Sciatic nerve (tissue), 2 donors: ENCODE data around the gene GYG2. TPM values are rescaled to one million over a fixed set of nuclear protein-coding genes. Genes with fewer than 3 reads are reported as not detected.
"Not testable (repeated sequence)": the region's sequence is repeated elsewhere in the genome, so short reads cannot be mapped to it uniquely, and the experiment has no call there.

Experiments
- ATAC-seq: fragments of 200-7000 bp; cut with Tn5 transposase; one replicate; pipeline ENCODE4 v1.9.1; 2020; ENCODE audit warnings: mild to moderate bottlenecking, moderate library complexity
- DNase-seq: peaks from one replicate; pipeline ENCODE4 v3.0.0-alpha.2; 2020; ENCODE audit warnings: low spot score
- intact Hi-C: fragments of 100-400 bp; cut with DNase I; formaldehyde crosslinking; loops from one replicate; pipeline ENCODE4 v1.14.2; 2022
- total RNA-seq: library from RNA; stranded (reverse); fragmentation: NEBNext Ultra II Directional; extraction: Animal tissue kit (Norgen Biotek cat#: 25700); gene quantifications from one replicate; pipeline ENCODE4 v1.2.1, GENCODE V29; 2021
- donor health status: DM: no; HTN: no; CAD: no.
- donor health status: DM: no; HTN: no; CAD: no.

Gene GYG2
- total RNA-seq, 1 donor from 2014 or later, result 10.9 TPM

DNA sequence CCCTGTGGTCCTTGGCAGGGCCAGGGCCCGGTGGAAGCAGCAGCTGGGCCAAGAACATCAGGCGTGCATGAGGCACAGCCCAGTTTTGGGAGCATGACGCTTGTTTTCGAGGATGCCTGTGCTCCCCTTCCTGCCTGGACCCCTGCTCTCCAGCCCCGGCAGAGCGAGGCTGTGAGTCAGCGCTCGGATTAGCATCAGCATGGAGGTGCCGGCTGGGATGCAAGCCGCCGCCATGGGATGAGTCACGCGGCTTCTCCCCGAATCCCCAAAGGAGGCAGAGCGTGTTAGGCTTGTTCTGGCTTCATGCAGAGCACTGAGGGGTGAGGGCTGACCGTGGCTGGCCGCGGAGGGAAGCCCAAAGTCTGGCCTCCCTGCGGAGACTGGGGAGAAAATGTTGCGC is 23.9 kb upstream of the GYG2 start:
- DNase-seq, result not testable (repeated sequence)
- ATAC-seq, result peak; percentile 91
- intact Hi-C loops, result loop anchor here (10.0 kb wide), 1 partner anchor 1190 kb away; the partner anchor contains the start of gene ASMT

DNA sequence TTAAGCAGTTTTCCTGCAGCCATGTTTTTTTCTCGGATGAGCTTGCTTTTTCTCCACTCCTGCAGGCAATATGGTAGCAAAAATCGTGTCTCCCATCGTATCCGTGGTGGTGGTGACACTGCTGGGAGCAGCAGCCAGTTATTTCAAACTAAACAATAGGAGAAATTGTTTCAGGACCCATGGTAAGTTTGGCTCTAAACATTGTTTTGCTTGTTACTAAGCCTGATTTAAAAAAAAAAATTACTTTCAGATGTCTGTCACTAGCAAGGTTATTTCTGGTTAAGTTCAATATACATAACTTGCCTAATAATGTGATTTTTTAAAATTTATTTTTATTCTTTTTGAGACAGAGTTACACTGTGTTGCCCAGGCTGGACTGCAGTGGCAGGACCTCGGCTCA is 17.5 kb upstream of the GYG2 start:
- intact Hi-C loops, result no loop called here
- DNase-seq (no peak), ATAC-seq (peak; percentile 50)

DNA sequence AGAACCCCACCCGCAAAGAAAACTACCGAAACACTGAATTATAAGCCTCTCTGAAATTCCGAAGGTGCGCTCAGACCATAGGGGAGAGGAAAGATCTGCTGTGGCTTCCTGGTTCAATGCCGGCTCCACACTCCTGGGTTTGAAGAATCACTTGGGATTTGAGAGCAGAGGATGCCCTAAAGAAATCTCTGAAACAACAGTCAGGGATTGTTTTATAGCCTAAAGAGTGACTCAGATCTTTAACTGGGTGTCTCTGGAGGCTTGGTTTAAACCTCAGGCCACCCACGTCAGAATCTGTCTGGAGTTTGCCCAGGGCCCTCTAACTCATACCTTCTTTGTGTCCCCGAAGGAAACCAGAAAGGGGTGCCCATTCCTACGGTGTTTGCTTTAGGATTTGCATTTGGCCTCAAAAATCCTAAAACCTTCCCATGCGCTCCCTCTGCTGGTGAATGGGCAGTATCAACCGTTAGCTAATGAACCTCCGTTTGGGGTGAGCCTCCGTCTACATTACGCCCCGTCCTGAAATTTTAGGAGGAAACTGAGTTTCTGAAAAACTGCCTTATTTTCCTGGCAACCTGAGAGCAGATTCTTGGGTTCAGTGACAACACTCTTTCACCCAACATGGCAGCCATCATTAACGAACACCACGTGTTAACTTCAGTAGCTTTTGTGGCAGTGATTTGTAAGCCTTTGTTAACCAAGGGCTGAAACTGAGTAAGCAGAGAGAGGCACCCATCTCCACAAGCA is 16.4 kb upstream of the GYG2 start:
- intact Hi-C loops, result not testable (repeated sequence)
- DNase-seq (peak; percentile 74), ATAC-seq (peak; percentile 86)

DNA sequence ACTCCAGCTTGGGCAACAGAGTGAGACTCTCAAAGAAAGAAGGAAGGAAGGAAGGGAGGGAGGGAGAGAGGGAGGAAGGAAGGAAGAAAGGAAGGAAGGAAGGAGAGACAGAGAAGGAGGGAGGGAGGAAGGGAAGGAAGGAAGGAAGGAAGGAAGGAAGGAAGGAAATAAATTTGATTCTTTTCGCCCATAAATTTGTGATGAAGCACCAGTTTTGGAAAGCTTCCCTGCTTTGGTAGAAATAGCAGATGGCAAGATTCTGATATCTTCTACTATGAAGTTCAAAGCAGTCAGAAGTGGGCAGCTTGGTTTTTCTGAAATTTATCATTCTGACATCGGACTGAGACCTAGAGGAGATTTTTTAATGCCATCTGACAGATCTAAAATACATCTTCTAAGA is 11.7 kb upstream of the GYG2 start:
- DNase-seq (no peak), ATAC-seq (no peak)
- intact Hi-C loops, result no loop called here

DNA sequence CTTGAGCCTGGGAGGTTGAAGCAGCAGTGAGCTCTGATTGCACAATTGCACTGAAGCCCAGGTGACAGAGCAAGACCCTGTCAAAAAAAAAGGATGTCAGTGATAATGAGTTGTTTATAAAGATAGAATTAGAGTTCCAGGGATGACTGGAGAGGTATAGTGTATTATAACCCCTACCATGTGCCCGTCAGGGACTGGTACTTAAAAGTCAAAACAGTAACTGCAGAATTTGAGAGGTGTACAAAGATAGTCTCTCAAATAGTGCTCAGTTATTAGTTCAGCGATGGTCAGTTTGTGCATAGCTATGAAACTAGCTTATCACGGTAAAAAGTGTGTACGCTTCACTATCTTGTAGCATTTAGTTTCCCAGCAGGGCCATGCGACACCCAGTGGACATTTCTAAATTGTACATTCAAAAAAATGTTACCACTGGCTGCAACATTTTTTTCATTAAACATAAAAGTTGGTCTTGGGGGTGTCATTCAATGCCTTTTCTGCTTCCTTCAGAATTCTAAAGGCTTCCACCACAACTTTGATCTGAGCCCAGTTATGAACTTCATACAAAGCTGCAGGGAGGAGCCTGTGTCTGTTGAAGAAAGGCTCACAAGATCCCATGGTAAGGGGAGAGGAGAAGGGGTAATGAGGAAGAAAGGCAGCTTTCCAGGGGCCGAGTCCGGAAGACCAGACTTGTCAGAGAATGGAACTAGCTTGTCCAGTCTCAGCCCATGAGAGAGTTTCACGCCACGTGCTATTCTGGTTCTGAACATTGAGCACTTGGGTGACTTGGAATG is 9.2 kb upstream of the GYG2 start:
- DNase-seq, result no peak
- intact Hi-C loops, result no loop called here
- no peak for ATAC-seq

DNA sequence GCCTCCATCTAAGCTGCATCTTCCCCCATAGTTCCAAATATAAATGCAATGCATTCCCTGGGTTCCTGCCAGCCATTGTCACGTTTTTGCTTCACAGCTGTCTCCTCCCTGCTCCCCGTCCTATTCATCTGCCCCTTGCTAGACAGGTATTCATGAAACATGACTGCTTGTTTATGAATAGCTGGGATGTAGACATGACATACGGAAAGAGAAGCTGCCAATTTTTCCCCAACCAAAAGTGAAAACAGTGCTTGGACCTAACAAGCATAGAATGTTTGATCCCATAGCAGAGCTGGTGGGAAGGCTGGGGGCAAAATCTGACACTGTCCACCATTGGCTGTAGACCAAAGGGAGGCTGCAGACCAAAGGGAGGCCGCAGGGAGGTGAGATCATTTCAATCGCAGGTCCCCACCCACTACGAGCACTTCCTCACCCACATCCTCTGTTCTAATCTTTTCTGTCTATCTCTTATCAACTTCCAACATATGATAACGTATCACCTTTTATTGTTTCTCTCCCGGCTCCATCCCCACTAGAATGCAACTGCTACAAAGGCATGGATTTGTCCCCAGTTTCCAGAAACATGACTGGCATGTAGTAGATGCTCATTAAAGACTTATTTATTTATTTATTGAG is 8.5 kb upstream of the GYG2 start:
- DNase-seq (no peak), ATAC-seq (no peak)
- intact Hi-C loops, result no loop called here

DNA sequence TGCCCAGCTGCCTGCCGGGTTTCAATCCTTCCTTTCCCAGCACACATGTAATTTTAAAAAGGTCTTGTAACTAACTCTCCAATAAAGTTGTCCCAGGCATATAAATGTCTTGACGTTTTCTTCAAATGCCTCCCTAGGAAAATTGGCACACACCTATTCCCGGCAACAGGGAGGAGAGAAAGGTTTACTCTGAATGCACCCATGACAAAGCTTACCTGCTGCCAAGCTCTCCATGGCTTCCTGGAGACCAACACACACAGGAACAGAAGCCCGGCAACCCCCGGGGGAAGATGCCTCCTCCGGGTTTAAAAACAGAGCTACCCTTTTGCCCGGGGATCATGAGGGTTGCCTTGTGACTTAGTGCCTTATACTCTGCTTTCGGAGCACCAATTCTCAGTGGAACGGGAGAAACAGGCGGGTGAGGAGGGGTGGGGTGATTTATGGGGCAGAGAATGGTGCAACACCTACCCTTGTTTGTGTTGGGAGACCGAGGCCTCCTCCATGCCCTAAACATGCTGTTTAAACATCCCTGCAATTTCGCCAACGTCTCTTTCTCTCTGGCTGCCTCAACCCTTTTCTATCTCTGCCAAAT is 4.8 kb upstream of the GYG2 start:
- intact Hi-C loops, result no loop called here
- ATAC-seq, result peak; percentile 57
- no peak for DNase-seq

DNA sequence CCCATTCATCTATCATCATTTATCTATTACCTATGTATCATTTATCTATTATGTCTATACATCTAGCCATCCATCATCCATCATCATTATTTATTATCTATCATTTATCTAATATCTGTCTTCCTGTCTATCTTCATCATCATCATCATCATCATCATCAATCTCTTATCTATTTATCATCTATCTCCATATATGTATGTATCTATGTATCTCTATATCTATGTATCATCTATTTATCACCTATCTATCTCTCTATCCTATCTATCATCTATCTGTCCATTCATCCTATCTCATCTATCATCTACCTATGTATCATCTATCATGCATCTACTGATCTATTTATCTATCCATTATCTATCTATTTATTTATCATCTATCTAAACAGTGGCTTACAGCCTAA is 3.8 kb upstream of the GYG2 start:
- ATAC-seq (no peak), DNase-seq (no peak)
- intact Hi-C loops, result no loop called here

DNA sequence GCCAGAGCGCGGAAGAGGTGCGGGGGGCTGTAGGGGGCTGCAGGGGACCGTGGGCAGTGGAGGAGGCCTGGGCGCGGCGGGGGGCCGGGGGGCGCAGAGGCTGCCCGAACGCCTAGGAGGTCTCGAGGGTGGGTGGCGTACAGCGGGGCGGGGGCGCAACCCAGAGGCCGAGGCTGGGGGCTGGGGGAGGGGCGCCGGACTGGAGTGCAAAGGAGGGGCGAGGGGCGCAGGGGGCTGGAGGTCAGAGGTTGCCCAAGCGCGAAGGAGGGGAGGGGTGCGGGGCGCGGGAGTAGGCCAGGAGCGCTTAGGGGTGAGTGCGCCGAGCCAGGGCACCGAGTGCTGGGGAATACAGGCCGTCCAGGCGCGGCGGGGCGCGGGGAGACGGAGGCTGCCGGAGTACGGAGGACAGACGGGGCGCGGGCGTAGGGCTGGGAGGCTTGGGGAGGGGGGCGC is 255 bp downstream of the GYG2 start:
- peak; percentile 31 for ATAC-seq
- intact Hi-C loops, result no loop called here
- no peak for DNase-seq

DNA sequence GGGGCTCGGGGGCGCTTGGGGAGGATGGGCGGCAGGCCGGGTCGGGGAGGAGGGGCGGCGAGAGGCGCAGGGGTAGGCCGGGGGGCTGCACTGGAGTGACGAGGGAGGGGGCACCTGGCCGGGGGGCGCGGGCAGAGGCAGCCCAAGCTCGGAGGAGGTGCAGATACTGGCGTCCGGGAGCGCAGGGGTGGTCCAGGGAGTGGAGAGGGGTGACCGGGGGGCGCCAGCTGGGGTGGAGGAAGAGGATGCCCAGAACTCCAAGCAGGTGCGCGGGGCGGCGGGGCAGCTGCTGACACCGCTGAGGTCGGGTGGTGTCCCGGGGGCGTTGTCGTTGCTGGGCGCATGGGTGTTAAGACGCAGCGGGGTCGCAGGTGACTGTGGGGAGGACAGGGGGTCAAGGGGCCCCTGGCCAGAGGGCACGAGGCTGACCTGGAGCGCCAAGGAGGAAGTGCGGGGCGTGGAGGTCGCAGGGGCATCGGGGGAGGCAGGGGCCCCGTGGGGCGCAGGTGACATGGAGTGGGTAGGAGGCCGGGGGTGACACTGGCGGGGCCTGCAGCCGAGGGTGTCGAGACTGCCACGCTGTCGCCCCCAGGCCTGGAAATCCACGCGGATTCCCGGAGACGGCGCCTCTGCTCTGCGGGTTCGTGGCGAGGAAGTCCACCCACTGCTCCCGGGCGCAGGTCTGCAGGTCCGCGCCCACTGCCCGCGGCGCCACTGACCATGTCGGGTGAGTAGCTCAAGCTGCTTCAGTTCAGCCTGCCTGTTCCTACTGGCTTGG is 928 bp downstream of the GYG2 start:
- intact Hi-C loops, result no loop called here
- DNase-seq (no peak), ATAC-seq (peak; percentile 16)

DNA sequence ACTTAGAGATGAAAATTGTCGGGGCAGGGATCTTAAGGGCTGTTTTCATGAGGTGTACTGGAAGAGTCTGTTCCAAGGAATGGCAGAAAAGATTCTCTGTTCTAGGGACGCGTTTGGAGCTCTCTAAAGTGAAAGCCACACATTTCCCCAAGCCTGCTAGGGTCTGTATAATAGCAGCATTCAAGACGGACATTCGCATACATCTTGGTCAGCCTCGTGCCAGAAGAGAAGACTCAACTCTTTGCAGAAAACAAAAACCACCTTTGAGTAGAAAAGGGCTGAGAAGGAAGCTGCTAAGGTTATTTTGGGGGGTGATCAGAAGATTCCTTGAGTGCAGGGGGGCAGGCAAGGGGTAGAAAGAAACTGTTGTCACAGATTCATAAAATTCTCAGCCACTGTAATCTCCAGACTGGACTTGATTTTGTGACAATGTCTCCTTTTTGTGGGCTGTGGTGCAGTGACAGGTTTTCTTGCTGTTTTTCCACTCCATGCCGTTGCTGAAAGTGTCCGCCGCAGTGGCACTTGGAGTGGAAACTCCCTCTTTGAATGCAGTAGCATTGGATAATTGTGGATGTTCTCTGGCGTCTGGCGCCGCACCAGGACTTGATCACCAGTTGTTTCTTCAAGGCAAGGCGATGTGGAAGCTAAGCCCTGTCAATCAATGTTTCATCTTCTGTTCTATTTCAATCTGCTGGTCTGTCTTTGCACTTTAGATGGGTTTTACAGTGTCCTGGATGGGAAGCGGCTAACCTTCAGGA is 2.9 kb downstream of the GYG2 start:
- intact Hi-C loops, result no loop called here
- DNase-seq, result no peak
- no peak for ATAC-seq

DNA sequence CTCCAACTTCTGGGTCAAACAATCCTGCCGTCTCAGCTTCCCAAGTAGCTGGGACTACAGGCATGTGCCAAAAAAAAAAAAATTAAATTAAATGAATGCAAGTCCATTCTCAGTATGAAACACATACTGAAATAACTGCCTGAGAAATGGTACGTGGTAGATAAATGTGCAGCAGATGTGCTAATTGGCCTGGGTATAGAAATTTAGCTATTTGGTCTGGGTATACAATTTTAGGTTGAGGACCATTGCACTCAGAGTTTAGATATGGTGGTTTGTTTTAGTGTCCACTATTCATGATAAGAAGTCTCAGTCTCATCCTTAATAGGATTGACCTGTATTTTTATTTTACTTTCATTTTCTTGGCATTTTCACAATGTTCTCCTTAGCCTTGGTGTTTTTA is 9.2 kb downstream of the GYG2 start:
- intact Hi-C loops, result no loop called here
- ATAC-seq (no peak), DNase-seq (no peak)

DNA sequence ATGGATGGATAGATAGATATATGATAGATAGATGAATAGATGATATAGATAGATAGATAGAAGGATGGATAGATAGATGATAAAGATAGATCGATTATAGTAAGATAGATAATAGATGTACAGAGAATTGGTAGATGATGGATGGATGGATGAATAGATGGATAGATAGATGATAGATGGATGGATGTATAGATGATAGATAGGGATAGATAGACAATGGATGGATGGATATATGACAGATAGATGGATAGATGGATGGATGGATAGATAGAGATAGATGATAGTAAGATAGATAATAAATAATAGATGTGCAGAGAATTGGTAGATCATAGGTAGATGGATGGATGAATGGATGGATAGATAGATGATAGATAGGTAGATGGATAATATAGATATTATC is 12.2 kb downstream of the GYG2 start:
- intact Hi-C loops, result no loop called here
- ATAC-seq, result no peak
- no peak for DNase-seq

DNA sequence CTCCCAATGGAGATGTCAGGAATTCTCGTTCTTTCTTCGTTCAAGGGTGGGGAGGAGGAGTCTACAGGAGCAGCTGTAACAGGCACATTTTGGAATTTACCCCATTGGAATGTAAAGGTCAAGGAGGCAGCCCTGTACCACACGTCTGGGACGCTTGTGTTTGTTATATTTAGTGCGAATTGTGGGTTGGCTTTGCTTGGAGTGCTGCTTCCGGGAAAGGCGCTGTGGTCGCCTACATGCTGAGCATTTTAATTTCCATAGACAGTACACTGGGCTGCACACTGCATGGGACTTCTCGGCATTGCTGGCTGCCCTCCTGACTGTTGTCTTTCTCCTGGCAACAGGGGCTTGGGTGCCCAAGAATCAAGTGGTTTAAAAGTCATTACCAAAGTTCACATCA is 12.8 kb downstream of the GYG2 start:
- ATAC-seq (no peak), DNase-seq (no peak)
- intact Hi-C loops, result no loop called here

DNA sequence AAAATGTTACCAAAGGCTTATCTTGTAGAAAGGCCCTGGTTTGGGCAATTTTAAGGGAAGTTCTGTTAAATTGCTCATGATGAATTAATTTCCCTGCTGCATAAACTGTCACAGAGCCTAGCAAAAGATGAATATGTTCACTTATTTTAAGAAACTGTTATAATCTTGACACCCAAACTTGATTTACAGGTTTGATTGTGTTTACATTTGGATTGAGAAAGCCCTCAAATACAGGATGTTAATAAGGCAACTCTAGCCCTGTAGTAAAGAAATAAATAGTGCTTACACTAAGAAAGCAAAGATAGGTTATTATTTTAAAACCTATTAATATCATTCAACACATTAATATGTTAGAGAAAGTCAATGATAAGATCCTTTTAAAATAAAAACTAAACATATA is 18.3 kb downstream of the GYG2 start:
- DNase-seq (no peak), ATAC-seq (no peak)
- intact Hi-C loops, result no loop called here

DNA sequence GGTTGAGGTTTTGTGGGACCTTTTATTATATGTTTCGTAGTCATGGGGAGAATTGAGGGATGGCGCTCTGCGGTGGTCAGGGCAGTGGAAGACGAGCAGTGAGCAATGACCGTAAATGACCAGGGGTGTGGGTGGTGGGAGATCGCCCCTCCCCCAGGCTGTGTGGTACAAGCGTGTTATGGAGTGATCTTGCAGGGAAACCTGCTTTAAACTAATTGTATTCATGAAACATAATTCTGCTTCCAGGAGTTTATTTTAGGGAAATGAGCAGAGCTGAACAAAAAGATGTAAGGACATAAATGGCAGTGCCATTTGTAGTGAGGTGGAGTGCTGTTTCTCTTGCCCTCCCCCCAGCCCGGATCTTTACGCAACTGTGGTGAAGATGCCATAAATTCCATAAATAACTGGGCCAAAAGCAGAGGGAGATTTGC is 20.2 kb downstream of the GYG2 start:
- intact Hi-C loops, result no loop called here
- DNase-seq (no peak), ATAC-seq (no peak)

DNA sequence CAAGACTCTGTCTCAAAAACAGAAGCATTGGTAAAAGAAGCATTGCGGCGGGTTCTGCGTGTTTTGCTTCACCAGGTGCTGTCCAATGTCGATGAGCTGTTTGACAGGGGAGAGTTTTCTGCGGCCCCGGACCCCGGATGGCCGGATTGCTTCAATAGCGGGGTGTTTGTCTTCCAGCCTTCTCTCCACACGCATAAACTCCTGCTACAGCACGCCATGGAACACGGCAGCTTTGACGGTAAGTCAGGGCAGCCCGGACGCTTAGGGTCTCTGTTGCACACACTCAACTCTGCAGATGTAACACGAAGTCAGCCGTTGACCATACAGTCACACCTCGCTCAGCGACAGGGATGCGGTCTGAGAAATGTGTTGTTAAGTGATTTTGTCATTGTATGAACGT is 26.2 kb downstream of the GYG2 start:
- no peak for ATAC-seq

DNA sequence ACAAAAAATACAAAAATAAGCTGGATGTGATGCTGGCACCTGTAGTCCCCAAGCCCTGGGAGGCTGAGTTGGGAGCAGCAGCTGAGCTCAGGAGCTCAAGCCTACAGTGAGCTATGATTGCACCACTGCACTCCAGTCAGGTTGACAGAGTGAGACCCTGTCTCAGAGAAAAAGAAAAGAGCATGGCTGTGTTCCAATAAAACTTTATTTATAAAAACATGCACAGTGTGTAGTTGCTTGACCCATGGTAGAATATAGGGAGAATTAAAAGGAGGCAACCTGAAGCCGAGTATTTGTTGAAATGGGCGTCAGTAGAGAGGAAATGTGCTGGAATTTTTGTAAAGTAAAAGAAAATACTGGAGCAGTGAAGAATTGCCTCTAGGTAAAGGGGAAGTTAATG is 27.0 kb downstream of the GYG2 start:
- DNase-seq (no peak), ATAC-seq (no peak)
- intact Hi-C loops, result no loop called here

More for the DNA sequence above, 26.2 kb downstream of the GYG2 start:
- DNase-seq, result no peak
- intact Hi-C loops, result no loop called here
